Lower leg skin (tissue), 4 donors: Measurements from ENCODE around the gene PRM3. TPM values are rescaled to one million over a fixed set of nuclear protein-coding genes. Genes with fewer than 3 reads are reported as not detected.

Source experiments
- DNase-seq, 2 donors: peaks; one replicate each; pipeline ENCODE4 v3.0.0-alpha.2; 2019; ENCODE audit warnings: low spot score in 2 of 2
- H3K4me3 ChIP-seq: fragments of 200-600 bp; sonication (generic); 2 replicates; pipeline ENCODE4 v1.5.1; 2017; ENCODE audit warnings: mild to moderate bottlenecking, low read depth; ENCODE audit not compliant: poor library complexity, severe bottlenecking
- POLR2A ChIP-seq, 2 donors: fragments of 450-650 bp; IDR thresholded peaks; one replicate each; pipeline ENCODE4 v1.6.1; 2016 to 2017; ENCODE audit warnings: antibody characterized with exemption in 2 of 2, mild to moderate bottlenecking in 1 of 2, moderate library complexity in 1 of 2
- WGBS, 2 donors: methylation state at CpG; one replicate each; pipeline ENCODE4 v1.1.5; 2018; 5-methylcytosine and 5-hydroxymethylcytosine counted together
- intact Hi-C: fragments of 100-400 bp; cut with DNase I; formaldehyde crosslinking; loops from one replicate; pipeline ENCODE4 v1.15.0; 2023; ENCODE audit warnings: low total_unique reads
- total RNA-seq, 4 donors: library from RNA; depleted of rRNA; stranded (reverse); fragments of >200 nt; gene quantifications; one replicate each; pipeline ENCODE4 v1.1.0, GENCODE V29; 2016
- TF ChIP-seq, protein P1 (sequence below), 3 donors: fragments of 450-650 bp; IDR thresholded peaks; one replicate each; pipeline ENCODE4 v1.5.1; 2016; ENCODE audit warnings: antibody characterized with exemption in 3 of 3, mild to moderate bottlenecking in 3 of 3, moderate library complexity in 2 of 3

Gene PRM3
- total RNA-seq, 4 donors from 2014 or later = not detected

- WGBS, 2 donors = 93 to 96% methylated on average over 2 of the region's 2 CpGs
- TF ChIP-seq POLR2A (IDR thresholded peaks at IDR 0.05) = no peak
- TF ChIP-seq, protein P1, sequence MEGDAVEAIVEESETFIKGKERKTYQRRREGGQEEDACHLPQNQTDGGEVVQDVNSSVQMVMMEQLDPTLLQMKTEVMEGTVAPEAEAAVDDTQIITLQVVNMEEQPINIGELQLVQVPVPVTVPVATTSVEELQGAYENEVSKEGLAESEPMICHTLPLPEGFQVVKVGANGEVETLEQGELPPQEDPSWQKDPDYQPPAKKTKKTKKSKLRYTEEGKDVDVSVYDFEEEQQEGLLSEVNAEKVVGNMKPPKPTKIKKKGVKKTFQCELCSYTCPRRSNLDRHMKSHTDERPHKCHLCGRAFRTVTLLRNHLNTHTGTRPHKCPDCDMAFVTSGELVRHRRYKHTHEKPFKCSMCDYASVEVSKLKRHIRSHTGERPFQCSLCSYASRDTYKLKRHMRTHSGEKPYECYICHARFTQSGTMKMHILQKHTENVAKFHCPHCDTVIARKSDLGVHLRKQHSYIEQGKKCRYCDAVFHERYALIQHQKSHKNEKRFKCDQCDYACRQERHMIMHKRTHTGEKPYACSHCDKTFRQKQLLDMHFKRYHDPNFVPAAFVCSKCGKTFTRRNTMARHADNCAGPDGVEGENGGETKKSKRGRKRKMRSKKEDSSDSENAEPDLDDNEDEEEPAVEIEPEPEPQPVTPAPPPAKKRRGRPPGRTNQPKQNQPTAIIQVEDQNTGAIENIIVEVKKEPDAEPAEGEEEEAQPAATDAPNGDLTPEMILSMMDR (IDR thresholded peaks at IDR 0.05) = no peak
These were observed 2.7 kb downstream of the PRM3 start for GRCh38 chr16:11270602-11271162.

DNA sequence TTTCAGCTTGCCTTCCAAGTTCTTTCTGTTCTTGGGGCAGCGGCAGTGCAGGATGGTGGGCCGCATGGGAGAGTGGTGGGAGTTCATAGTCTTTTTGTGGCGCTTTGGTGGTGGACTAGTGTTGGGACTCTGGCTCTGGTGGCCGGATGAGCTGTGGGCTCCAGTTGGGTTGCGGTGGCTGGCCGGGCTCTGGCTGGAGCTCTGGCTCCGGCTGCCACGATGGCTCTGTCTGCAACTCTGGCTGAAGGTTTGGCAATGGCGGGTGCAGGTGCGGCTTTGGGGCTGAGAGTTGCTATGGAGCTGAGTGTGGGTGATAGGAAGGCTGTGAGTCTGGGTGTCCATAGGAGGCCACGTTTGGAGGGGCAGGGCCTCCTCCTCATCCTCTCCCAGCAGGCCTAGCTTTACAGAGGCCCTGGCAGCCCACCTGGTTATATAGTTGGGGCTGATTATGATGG, 4.5 kb downstream of the PRM3 start, which contains the start of gene TNP2:
TSS of gene TNP2 (minus strand) at position 405 of the 455 bp plus-strand sequence. CDS start at position 342, 63 bp downstream.
- 95 to 98% methylated on average over 4 to 10 of the region's 11 CpGs for WGBS, 2 donors
- intact Hi-C loops = no loop called here
- TF ChIP-seq, protein P1 (IDR thresholded peaks at IDR 0.05) = no peak
- TF ChIP-seq POLR2A (IDR thresholded peaks at IDR 0.05) = no peak
- no peak within 1 kb of the TSS for H3K4me3 ChIP-seq
- DNase-seq = no peak

More at GRCh38 chr16:11270602-11271162, 2.7 kb downstream of the PRM3 start:
- no peak for DNase-seq
- H3K4me3 ChIP-seq = no peak overlapping the region
- intact Hi-C loops = no loop called here

GRCh38 chr16:11265124-11265523, 8.3 kb downstream of the PRM3 start:
- intact Hi-C loops = no loop called here
- no peak for TF ChIP-seq POLR2A (IDR thresholded peaks at IDR 0.05)
- TF ChIP-seq, protein P1 (IDR thresholded peaks at IDR 0.05) = no peak
- WGBS, 2 donors = 94 to 96% methylated on average over 7 of the region's 7 CpGs
- DNase-seq = no peak
- no peak overlapping the region for H3K4me3 ChIP-seq

- TF ChIP-seq, protein P1 (IDR thresholded peaks at IDR 0.05) = no peak
- no peak for TF ChIP-seq POLR2A (IDR thresholded peaks at IDR 0.05)
- no peak overlapping the region for H3K4me3 ChIP-seq
- DNase-seq = no peak
- intact Hi-C loops = no loop called here
- WGBS, 2 donors = 75 to 77% methylated on average over 9 of the region's 9 CpGs
These were observed 9.1 kb downstream of the PRM3 start for GRCh38 chr16:11264155-11264832.

DNA sequence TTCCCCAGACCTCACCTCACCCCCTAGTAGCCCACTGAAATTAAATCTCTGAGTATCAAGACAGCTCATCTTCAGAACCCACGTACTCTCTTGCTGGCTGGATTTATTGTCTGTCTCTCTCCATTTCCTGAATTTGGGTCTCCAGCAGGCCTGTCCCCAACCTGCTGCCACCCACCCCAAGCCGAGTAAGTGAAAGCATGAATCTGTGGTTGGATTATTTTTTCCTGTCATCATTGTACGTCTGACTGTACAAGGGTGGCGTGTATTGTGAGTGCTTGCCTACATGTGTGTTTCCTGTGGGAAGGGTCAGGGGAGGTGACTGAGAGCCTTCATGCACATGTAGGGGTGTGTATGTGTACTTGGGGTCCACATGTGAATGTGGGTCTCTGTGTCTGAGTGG, 9.7 kb downstream of the PRM3 start:
- intact Hi-C loops = no loop called here
- TF ChIP-seq, protein P1 (IDR thresholded peaks at IDR 0.05) = no peak
- TF ChIP-seq POLR2A (IDR thresholded peaks at IDR 0.05) = no peak
- no peak overlapping the region for H3K4me3 ChIP-seq
- WGBS, 2 donors = 64 to 73% methylated on average over 4 of the region's 4 CpGs
- DNase-seq = no peak
